Esophagus squamous epithelium (tissue), 4 donors: Measurements from ENCODE around the gene TSPAN14.

Experiments
- CTCF ChIP-seq, 6 experiments: fragments of 450-650 bp in 4 of 6; fragments of 200-600 bp in 2 of 6; sonication (generic) in 2 of 6; IDR thresholded peaks; one replicate each; pipeline ENCODE4 v1.5.1; 2016 to 2019; ENCODE audit warnings: antibody characterized with exemption in 6 of 6, mild to moderate bottlenecking in 4 of 6, moderate library complexity in 4 of 6
- POLR2A ChIP-seq, 4 donors: fragments of 450-650 bp; IDR thresholded peaks; one replicate each; pipeline ENCODE4 v1.6.1; 2017; ENCODE audit warnings: antibody characterized with exemption in 4 of 4, mild to moderate bottlenecking in 4 of 4, moderate library complexity in 3 of 4

DNA sequence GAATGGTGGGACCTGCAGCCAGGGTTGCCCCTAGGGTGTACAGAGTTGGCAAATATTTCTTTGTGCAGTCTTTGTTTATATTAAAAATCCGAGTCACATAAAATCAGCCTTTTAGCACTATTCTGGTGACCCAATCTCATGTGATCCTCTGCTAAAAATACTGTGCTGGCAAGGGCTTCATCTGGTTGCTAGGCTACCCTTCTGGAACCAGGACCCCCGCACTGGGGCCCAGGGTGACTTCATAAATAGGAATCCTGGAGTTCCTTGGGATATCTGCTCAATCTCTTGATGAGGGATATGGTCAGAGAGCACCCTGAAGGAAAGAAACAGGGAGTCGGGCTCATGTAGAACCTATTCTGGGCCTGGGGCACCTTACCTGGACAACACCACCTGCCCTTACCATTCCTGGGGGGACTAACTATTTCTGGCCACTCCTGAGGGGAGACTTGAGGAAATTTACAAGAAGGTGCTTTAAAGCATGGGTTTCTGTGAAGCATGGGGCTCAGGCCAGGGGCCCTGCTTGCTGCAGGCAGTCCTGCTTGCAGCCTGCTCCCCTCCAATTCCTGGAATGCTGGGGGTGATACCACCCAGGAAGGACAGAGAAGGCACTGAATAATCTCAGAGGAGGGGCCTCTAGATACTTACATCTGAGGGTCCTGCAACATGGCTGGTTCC, 128.3 kb downstream of the TSPAN14 start:
- TF ChIP-seq CTCF (IDR thresholded peaks at IDR 0.05) = no peak
- no peak for TF ChIP-seq POLR2A (IDR thresholded peaks at IDR 0.05)
